Vein endothelial cell (primary cell): ENCODE measurements around the gene ANKRD16. TPM values are rescaled to one million over a fixed set of nuclear protein-coding genes. Genes with fewer than 3 reads are reported as not detected.

Source experiments
- total RNA-seq: library from RNA; depleted of rRNA; stranded (reverse); fragments of >200 nt; gene quantifications from 2 replicates; pipeline ENCODE4 v1.2.3, GENCODE V29; 2012

Gene ANKRD16
- 7.4 and 9.5 TPM in 2 replicates for total RNA-seq

GRCh38 chr10:5889624-5890451, at the start of gene ANKRD16, which contains the start of gene FBH1:
Gene ANKRD16 (minus strand): TSS chr10:5889893. CDS start chr10:5889354, 539 bp downstream.
Gene FBH1 (plus strand): TSS chr10:5890243. CDS start chr10:5890346, 103 bp downstream.

GRCh38 chr10:5813341-5814109, 76.2 kb downstream of the ANKRD16 start, which contains the start of gene GDI2:
Gene GDI2 (minus strand): TSS chr10:5813434. CDS start chr10:5813258, 176 bp downstream.

Other genes starting within 250 kb of the ANKRD16 start
- 7.8 and 8.8 TPM in 2 replicates for gene ASB13, start 223.3 kb downstream of the ANKRD16 start, total RNA-seq
- 74.0 and 76.4 TPM in 2 replicates for gene TASOR2, start 205.1 kb downstream of the ANKRD16 start, total RNA-seq
- gene GDI2, start 76.5 kb downstream of the ANKRD16 start, total RNA-seq = 629 and 694 TPM in 2 replicates
- gene FBH1, start 350 bp upstream of the ANKRD16 start, total RNA-seq = 84.8 and 106 TPM in 2 replicates
- 17.2 and 17.3 TPM in 2 replicates for gene IL15RA, start 87.7 kb upstream of the ANKRD16 start, total RNA-seq
- not detected in 2 replicates for gene IL2RA, start 172.5 kb upstream of the ANKRD16 start, total RNA-seq
- gene RBM17, start 199.1 kb upstream of the ANKRD16 start, total RNA-seq = 50.0 and 58.8 TPM in 2 replicates